Smooth muscle cell (in vitro differentiated cells): Measurements from ENCODE around the gene ALDH1A2. TPM values are rescaled to one million over a fixed set of nuclear protein-coding genes. Genes with fewer than 3 reads are reported as not detected.

Experiments
- DNase-seq: peaks from one replicate; lab custom pipeline; 2025; ENCODE audit not compliant: unreplicated experiment; lab: John Stamatoyannopoulos, UW
- H2AFZ ChIP-seq: fragments of 200-600 bp; sonication (generic); 2 replicates; pipeline ENCODE4 v1.6.0; 2016; ENCODE audit warnings: antibody characterized with exemption, low read depth, mild to moderate bottlenecking
- H3F3A ChIP-seq: fragments of 200-600 bp; sonication (generic); 2 replicates; pipeline ENCODE4 v1.6.0; 2017; ENCODE audit warnings: antibody characterized with exemption, low read depth
- H3K27ac ChIP-seq: fragments of 200-600 bp; sonication (generic); 2 replicates; pipeline ENCODE4 v1.5.1; 2016; ENCODE audit warnings: low read depth, mild to moderate bottlenecking
- H3K27me3 ChIP-seq: fragments of 200-600 bp; sonication (generic); 2 replicates; pipeline ENCODE4 v1.6.1; 2016; ENCODE audit warnings: low read depth, mild to moderate bottlenecking
- H3K36me3 ChIP-seq: fragments of 200-600 bp; sonication (generic); 2 replicates; pipeline ENCODE4 v1.5.1; 2016; ENCODE audit warnings: low read depth
- H3K4me1 ChIP-seq: fragments of 200-600 bp; sonication (generic); 2 replicates; pipeline ENCODE4 v1.5.1; 2016; ENCODE audit warnings: low read depth
- H3K4me2 ChIP-seq: fragments of 200-600 bp; sonication (generic); 2 replicates; pipeline ENCODE4 v1.6.0; 2016; ENCODE audit warnings: mild to moderate bottlenecking
- H3K4me3 ChIP-seq: fragments of 200-600 bp; sonication (generic); 2 replicates; pipeline ENCODE4 v1.5.1; 2016; ENCODE audit warnings: mild to moderate bottlenecking
- H3K79me2 ChIP-seq: fragments of 200-600 bp; sonication (generic); 2 replicates; pipeline ENCODE4 v1.6.0; 2016; ENCODE audit warnings: low read depth, mild to moderate bottlenecking
- H3K9ac ChIP-seq: fragments of 200-600 bp; sonication (generic); 2 replicates; pipeline ENCODE4 v1.6.0; 2016; ENCODE audit warnings: low read depth
- H3K9me3 ChIP-seq: fragments of 200-600 bp; sonication (generic); replicated peaks from 2 replicates; pipeline ENCODE4 v1.5.1; 2016; ENCODE audit warnings: low read depth
- H4K20me1 ChIP-seq: fragments of 200-600 bp; sonication (generic); 2 replicates; pipeline ENCODE4 v1.6.0; 2016; ENCODE audit warnings: low read depth
- WGBS: methylation state at CpG from one replicate; pipeline ENCODE4 v1.1.7; 2016; ENCODE audit warnings: low lambda C conversion rate; 5-methylcytosine and 5-hydroxymethylcytosine counted together
- polyA plus RNA-seq: library from polyadenylated mRNA; unstranded; fragments of >200 nt; fragmentation: Nextera tagmentation; extraction: Ambion mirVana; gene quantifications from 2 replicates; pipeline ENCODE4 v1.2.1, GENCODE V29; 2016
- total RNA-seq: library from RNA; depleted of rRNA; stranded (reverse); fragments of >200 nt; gene quantifications from 2 replicates; pipeline ENCODE4 v1.2.3, GENCODE V29; 2014
- TF ChIP-seq, protein P1 (sequence below): fragments of 200-600 bp; sonication (generic); IDR thresholded peaks from 2 replicates; pipeline ENCODE4 v1.5.1; 2017; ENCODE audit warnings: borderline replicate concordance, mild to moderate bottlenecking, antibody characterized with exemption; ENCODE audit not compliant: insufficient read depth, poor library complexity, severe bottlenecking

ALDH1A2 gene
- total and polyA plus RNA-seq, 2 experiments from 2014 or later: 0.49 to 2.9 TPM

DNA sequence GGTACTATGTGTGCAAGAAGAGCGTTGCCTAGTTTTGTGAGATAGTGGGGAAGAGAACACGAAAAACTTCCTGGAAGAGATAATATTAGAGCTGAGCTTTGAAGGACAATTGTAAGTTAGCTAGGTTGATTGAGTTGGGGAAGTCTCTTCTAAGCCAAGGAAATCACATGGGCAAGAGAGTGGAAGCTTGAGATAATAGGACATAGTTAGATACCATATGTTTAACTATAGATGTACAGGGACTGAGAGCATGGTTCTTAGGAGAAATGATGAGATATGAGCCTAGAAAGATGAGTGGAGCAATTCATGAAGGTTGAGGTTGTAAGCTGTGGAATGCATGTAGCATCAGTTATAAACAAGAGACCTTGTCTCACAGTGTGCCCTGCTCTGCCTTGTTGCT lies 42.6 kb upstream of the ALDH1A2 start:
- no peaks in the 10 kb centered on the region for H3K79me2 ChIP-seq
- H3K4me2 ChIP-seq: no peak overlapping the region
- no peaks in the 10 kb centered on the region for H3F3A ChIP-seq
- no peak overlapping the region for H2AFZ ChIP-seq
- H3K9ac ChIP-seq: no peak overlapping the region
- H3K36me3 ChIP-seq: no peaks in the 10 kb centered on the region
- DNase-seq: no peak
- WGBS: 88% methylated on average over 2 of the region's 2 CpGs
- H3K27me3 ChIP-seq: no peaks in the 10 kb centered on the region
- H4K20me1 ChIP-seq: no peaks in the 10 kb centered on the region
- no peak overlapping the region for H3K4me3 ChIP-seq
- no peaks in the 10 kb centered on the region for H3K4me1 ChIP-seq
- H3K27ac ChIP-seq: no peak overlapping the region
- TF ChIP-seq, protein P1, sequence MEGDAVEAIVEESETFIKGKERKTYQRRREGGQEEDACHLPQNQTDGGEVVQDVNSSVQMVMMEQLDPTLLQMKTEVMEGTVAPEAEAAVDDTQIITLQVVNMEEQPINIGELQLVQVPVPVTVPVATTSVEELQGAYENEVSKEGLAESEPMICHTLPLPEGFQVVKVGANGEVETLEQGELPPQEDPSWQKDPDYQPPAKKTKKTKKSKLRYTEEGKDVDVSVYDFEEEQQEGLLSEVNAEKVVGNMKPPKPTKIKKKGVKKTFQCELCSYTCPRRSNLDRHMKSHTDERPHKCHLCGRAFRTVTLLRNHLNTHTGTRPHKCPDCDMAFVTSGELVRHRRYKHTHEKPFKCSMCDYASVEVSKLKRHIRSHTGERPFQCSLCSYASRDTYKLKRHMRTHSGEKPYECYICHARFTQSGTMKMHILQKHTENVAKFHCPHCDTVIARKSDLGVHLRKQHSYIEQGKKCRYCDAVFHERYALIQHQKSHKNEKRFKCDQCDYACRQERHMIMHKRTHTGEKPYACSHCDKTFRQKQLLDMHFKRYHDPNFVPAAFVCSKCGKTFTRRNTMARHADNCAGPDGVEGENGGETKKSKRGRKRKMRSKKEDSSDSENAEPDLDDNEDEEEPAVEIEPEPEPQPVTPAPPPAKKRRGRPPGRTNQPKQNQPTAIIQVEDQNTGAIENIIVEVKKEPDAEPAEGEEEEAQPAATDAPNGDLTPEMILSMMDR: no peak
- no peaks in the 10 kb centered on the region for H3K9me3 ChIP-seq

GRCh38 chr15:58103482-58103881 lies 38.0 kb upstream of the ALDH1A2 start:
- no peaks in the 10 kb centered on the region for H3K27me3 ChIP-seq
- DNase-seq: no peak

DNA sequence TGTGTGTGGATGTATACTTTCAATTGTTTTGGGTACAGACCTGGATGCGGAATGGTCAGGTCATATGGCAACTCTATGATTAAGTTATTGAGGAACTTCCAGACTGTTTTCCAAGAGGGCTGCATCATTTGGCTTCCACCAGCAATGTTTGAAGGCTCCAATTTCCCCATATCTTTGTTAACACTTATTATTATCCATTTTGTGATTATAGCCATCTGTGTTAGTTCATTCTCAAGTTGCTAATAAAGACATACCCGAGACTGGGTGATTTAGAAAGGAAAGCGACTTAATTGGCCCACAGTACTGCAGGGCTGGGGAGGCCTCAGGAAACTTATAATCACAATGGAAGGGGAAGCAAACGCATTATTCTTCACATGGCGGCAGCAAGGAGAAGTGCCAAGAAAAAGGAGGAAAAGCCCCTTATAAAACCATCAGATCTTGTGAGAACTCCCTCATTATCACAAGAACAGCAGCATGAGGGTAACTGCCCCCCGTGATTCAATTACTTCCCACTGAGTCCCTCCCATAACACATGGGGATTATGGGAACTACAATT lies 31.1 kb upstream of the ALDH1A2 start:
- 81% methylated on average over 6 of the region's 6 CpGs for WGBS
- Histone ChIP-seq H3K4me1 (no peaks in the 10 kb centered on the region), H3K79me2 (no peaks in the 10 kb centered on the region), H3K27me3 (no peaks in the 10 kb centered on the region), H3K4me2 (no peak overlapping the region), H3K9me3 (no peaks in the 10 kb centered on the region), H3K9ac (no peak overlapping the region), H2AFZ (no peak overlapping the region), H3K36me3 (no peaks in the 10 kb centered on the region), H4K20me1 (no peaks in the 10 kb centered on the region), H3F3A (no peaks in the 10 kb centered on the region), H3K4me3 (no peak overlapping the region), H3K27ac (no peak overlapping the region)
- TF ChIP-seq, protein P1: no peak
- DNase-seq: no peak

More at GRCh38 chr15:58103482-58103881, 38.0 kb upstream of the ALDH1A2 start:
- Histone ChIP-seq H3K36me3 (no peaks in the 10 kb centered on the region), H3K9ac (no peak overlapping the region), H3K4me3 (no peak overlapping the region), H3K79me2 (no peaks in the 10 kb centered on the region), H3K4me2 (no peak overlapping the region), H4K20me1 (no peaks in the 10 kb centered on the region), H3K27ac (peak overlapping the region; percentile 3), H3F3A (no peaks in the 10 kb centered on the region), H3K4me1 (no peaks in the 10 kb centered on the region), H2AFZ (no peak overlapping the region), H3K9me3 (no peaks in the 10 kb centered on the region)
- TF ChIP-seq, protein P1: no peak

- Histone ChIP-seq H3K4me1 (no peaks in the 10 kb centered on the region), H3K27ac (no peak overlapping the region), H3K9me3 (no peaks in the 10 kb centered on the region), H3K4me3 (no peak overlapping the region), H3K79me2 (no peaks in the 10 kb centered on the region), H3K36me3 (no peaks in the 10 kb centered on the region), H2AFZ (no peak overlapping the region), H3F3A (no peaks in the 10 kb centered on the region), H3K9ac (no peak overlapping the region), H3K4me2 (no peak overlapping the region), H3K27me3 (no peaks in the 10 kb centered on the region), H4K20me1 (no peaks in the 10 kb centered on the region)
- WGBS: 88% methylated on average over 2 of the region's 2 CpGs
- TF ChIP-seq, protein P1: no peak
- DNase-seq: no peak
These were observed 29.9 kb upstream of the ALDH1A2 start for GRCh38 chr15:58095415-58095814.
